IPS DF 6.9 (cell line): ENCODE measurements around the gene SIAH1.
"Not testable (repeated sequence)": the region's sequence is repeated elsewhere in the genome, so short reads cannot be mapped to it uniquely, and the experiment has no call there.

Source experiments
- DNase-seq: peaks from one replicate; pipeline ENCODE4 v3.0.0-alpha.2; 2013; ENCODE audit warnings: low read depth, low spot score
- H3K27ac ChIP-seq: one replicate; pipeline ENCODE4 v1.5.1; 2013; ENCODE audit warnings: low read length, control low read depth
- H3K27me3 ChIP-seq: 2 replicates; pipeline ENCODE4 v1.6.1; 2013; ENCODE audit warnings: mild to moderate bottlenecking, low read length; ENCODE audit not compliant: control insufficient read depth, insufficient read depth
- H3K36me3 ChIP-seq: 2 replicates; pipeline ENCODE4 v1.6.1; 2013; ENCODE audit warnings: low read length; ENCODE audit not compliant: control insufficient read depth, insufficient read depth
- H3K4me1 ChIP-seq: 2 replicates; pipeline ENCODE4 v1.6.1; 2013; ENCODE audit warnings: low read length; ENCODE audit not compliant: control insufficient read depth, insufficient read depth
- H3K4me3 ChIP-seq: 2 replicates; pipeline ENCODE4 v1.5.1; 2013; ENCODE audit warnings: mild to moderate bottlenecking, low read length
- H3K9me3 ChIP-seq: 2 replicates; pipeline ENCODE4 v1.6.1; 2013; ENCODE audit warnings: low read length, inconsistent platforms; ENCODE audit not compliant: control insufficient read depth, insufficient read depth
- whole genome bisulfite sequencing: extraction: QIAGEN DNeasy Blood & Tissue Kit; methylation state at CpG from one replicate; pipeline ENCODE4 v1.1.7; 2013; ENCODE audit warnings: mixed read lengths, missing lambda C conversion rate; ENCODE audit not compliant: insufficient read length, insufficient coverage; 5-methylcytosine and 5-hydroxymethylcytosine counted together

Gene SIAH1

GRCh38 chr16:48313905-48314304 lies 71.3 kb downstream of the SIAH1 start:
- H3K36me3 ChIP-seq, H3K27me3 ChIP-seq, DNase-seq, H3K4me3 ChIP-seq, H3K4me1 ChIP-seq, H3K27ac ChIP-seq, H3K9me3 ChIP-seq: not testable (repeated sequence)
- WGBS = no CpG with 5 or more reads among the region's 3 CpGs

DNA sequence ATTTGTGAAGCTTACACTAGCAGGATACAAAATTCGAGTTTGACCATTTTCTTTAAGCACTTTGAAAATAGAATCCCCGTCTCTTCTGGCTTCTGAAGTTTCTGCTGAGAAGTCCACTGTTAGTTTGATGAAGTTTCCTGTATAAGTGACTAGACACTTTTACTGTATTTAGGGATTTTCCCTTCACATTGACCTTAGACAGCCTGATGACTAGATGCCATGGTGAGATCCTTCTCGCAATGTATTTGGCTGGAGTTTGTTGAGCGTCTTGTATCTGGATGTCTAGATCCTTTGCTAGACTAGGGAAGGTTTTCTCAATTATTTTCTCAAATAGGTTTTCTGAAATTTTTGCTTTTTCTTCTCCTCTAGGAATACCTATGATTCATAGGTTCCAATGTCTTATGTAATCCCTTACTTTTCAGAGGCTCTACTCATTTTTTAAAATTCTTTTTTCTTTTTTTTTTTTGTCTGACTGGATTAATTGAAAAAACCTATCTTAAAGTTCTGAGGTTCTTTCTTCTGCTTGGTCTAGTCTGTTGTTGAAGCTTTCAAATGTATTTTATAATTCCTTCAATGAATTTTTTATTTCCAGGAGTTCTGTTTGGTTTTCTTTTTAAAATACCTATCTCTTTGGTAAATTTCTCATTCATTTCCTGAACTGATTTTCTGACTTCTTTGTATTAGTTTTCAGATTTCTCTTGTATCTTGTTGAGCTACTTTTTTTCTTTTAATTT lies 74.1 kb downstream of the SIAH1 start:
- H3K27me3 ChIP-seq = no peaks in the 10 kb centered on the region
- no peak overlapping the region for H3K4me3 ChIP-seq
- no peak for DNase-seq
- no CpG with 5 or more reads among the region's 4 CpGs for WGBS
- no peaks in the 10 kb centered on the region for H3K9me3 ChIP-seq
- H3K27ac ChIP-seq = no peak overlapping the region
- no peaks in the 10 kb centered on the region for H3K4me1 ChIP-seq
- H3K36me3 ChIP-seq = no peaks in the 10 kb centered on the region
